Effector memory CD8-positive, alpha-beta T cell (primary cell): ENCODE results near the gene CAMK1D.

Source experiments
- ATAC-seq: fragments of 150-1000 bp; cut with Tn5 transposase; replicated peaks from 2 replicates; pipeline ENCODE4 v1.10.0; 2021; ENCODE audit warnings: mild to moderate bottlenecking, moderate library complexity
- DNase-seq, 3 experiments: peaks; one replicate each; pipeline ENCODE4 v3.0.0; 2021
- H3K27ac Mint-ChIP-seq, 2 donors: one replicate each; pipeline ENCODE4 v1.8.0; 2022; ENCODE audit warnings: mild to moderate bottlenecking in 2 of 2, mixed read lengths in 2 of 2, moderate library complexity in 2 of 2
- H3K27me3 Mint-ChIP-seq, 2 donors: one replicate each; pipeline ENCODE4 v1.8.0; 2022; ENCODE audit warnings: mixed read lengths in 2 of 2
- H3K36me3 Mint-ChIP-seq: one replicate; pipeline ENCODE4 v1.8.0; 2022; ENCODE audit warnings: mild to moderate bottlenecking, moderate library complexity, mixed read lengths; ENCODE audit not compliant: insufficient read depth
- H3K4me1 Mint-ChIP-seq, 2 donors: one replicate each; pipeline ENCODE4 v1.8.0; 2022; ENCODE audit warnings: low read depth in 2 of 2, mixed read lengths in 2 of 2
- H3K4me3 Mint-ChIP-seq, 2 donors: one replicate each; pipeline ENCODE4 v1.8.0; 2022; ENCODE audit warnings: mild to moderate bottlenecking in 2 of 2, mixed read lengths in 2 of 2, moderate library complexity in 2 of 2
- H3K9me3 Mint-ChIP-seq, 2 donors: one replicate each; pipeline ENCODE4 v1.8.0; 2022; ENCODE audit warnings: mixed read lengths in 2 of 2

The CAMK1D gene

DNA sequence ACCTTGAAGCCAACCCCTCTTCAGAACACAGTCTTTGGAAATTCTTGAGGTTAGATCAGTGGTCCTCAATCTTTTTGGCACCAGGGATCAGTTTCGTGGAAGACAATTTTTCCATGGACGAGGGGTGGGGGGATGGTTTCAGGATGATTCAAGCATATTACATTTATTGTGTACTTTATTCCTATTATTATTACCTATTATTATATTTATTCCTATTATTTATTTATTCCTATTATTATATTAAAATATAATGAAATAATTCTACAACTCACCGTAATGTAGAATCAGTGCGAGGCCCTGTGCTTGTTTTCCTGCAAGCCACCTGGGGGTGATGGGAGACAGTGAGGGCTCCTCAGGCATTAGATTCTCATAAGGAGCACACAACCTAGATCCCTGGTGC lies 17.9 kb downstream of the CAMK1D start:
- Mint-ChIP-seq H3K9me3 (no peaks in the 10 kb centered on the region), H3K4me3 (no peak overlapping the region), H3K27ac (peak overlapping the region; percentile 49 to 94), H3K4me1 (peaks cover 13 to 14% of the 10 kb centered on the region in 2 donors), H3K27me3 (no peaks in the 10 kb centered on the region), H3K36me3 (peaks cover 34% of the 10 kb centered on the region)
- DNase-seq (no peak), ATAC-seq (no peak)

DNA sequence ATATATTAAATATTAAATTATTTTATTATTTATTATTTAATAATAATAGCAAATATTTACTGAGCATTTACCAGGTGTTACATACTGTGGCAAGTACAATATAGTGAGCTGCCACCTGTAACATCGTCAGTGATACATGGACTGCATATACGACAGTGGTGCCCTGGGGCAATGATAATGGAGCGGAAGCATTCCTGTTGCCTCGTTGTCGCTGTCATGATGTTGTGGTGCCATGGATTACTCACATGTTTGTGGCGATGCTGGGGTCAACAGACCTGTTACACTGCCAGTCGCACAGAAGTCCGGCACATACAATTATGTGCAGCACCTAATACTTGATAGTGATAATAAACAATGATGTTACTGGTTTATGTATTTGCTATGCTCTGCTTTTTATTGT lies 20.6 kb downstream of the CAMK1D start:
- no peak for ATAC-seq
- DNase-seq, result no peak
- peaks cover 13 to 15% of the 10 kb centered on the region in 2 donors for H3K4me1 Mint-ChIP-seq
- no peaks in the 10 kb centered on the region for H3K9me3 Mint-ChIP-seq
- H3K4me3 Mint-ChIP-seq, result no peak overlapping the region
- H3K27ac Mint-ChIP-seq, result no peak overlapping the region
- H3K27me3 Mint-ChIP-seq, result no peaks in the 10 kb centered on the region
- H3K36me3 Mint-ChIP-seq, result peaks cover 36% of the 10 kb centered on the region

DNA sequence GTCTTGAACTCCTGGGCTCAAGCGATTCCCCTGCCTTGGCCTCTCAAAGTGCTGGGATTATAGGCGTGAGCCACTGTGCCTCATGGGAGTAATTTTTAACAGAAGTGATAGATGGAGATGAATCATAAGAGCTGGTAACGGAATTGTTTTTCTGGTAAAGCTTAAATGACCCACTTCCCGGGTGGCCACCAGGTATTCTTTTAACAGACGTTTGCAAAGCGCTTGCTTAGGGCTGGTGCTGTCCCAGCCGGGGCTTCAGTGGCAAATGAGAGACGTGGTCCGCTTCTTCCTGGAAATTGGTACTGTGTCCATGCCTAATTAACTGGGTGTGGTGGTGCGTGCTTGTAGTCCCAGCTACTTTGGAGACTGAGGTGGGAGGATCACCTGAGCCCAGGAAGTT lies 23.5 kb downstream of the CAMK1D start:
- peaks cover 26% of the 10 kb centered on the region for H3K36me3 Mint-ChIP-seq
- H3K4me1 Mint-ChIP-seq, result peaks cover 4 to 11% of the 10 kb centered on the region in 2 donors
- no peak overlapping the region for H3K4me3 Mint-ChIP-seq
- ATAC-seq, result no peak
- H3K9me3 Mint-ChIP-seq, result no peaks in the 10 kb centered on the region
- no peak for DNase-seq
- H3K27me3 Mint-ChIP-seq, result no peaks in the 10 kb centered on the region
- H3K27ac Mint-ChIP-seq, result no peak overlapping the region

DNA sequence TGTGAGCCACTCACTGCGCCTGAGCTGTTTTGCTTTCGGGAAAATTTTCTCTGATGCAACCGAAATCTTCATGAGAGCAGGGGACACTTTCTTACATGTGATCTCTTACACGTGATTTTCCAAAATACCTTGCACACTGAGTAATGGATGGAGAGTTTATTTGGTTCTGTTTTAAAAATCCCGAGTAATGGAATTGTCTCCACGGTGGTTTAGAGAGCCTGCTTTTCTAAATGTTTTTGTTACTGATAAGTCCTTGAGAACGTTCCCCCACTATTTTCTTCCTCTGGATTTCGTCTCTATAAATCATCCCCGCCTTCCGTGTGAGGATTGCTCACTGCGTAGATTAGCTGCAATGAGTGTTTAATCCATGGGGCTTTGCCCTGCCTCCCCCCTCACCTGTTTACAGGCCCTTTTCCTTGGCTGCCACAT lies 25.7 kb downstream of the CAMK1D start:
- no peaks in the 10 kb centered on the region for H3K27me3 Mint-ChIP-seq
- no peak for ATAC-seq
- no peak for DNase-seq
- H3K4me1 Mint-ChIP-seq, result peaks cover 4 to 11% of the 10 kb centered on the region in 2 donors
- H3K4me3 Mint-ChIP-seq, result no peak overlapping the region
- H3K27ac Mint-ChIP-seq, result peak overlapping the region in 1 of 2 donors; percentile 21
- no peaks in the 10 kb centered on the region for H3K9me3 Mint-ChIP-seq
- peaks cover 33% of the 10 kb centered on the region for H3K36me3 Mint-ChIP-seq

DNA sequence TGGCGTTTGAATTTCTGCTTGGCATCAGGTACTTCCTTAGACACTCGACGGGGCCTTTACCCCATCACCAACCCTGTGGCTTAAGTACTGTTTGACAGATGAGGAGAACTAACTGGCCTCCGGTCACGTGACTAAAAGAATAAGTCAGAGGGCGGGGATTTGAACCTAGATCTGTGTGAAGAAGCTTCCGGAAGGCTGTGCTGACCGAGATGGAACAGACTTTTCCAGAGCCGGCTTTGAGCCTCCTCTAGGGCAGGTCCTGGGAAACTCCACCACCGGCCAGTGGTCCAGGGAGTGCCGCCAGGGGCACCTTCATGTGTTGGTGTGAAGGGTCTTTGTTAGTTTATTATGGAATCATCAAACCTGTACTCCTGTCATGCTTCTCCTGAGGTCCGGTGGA lies 26.9 kb downstream of the CAMK1D start:
- Mint-ChIP-seq H3K9me3 (no peaks in the 10 kb centered on the region), H3K4me1 (peaks cover 4 to 15% of the 10 kb centered on the region in 2 donors), H3K27ac (no peak overlapping the region), H3K36me3 (peaks cover 24% of the 10 kb centered on the region), H3K4me3 (no peak overlapping the region), H3K27me3 (no peaks in the 10 kb centered on the region)
- DNase-seq (no peak), ATAC-seq (no peak)

- no peaks in the 10 kb centered on the region for H3K27me3 Mint-ChIP-seq
- DNase-seq, result no peak
These were observed 28.4 kb downstream of the CAMK1D start for GRCh38 chr10:12377658-12378290.

GRCh38 chr10:12380999-12381398 lies 31.7 kb downstream of the CAMK1D start:
- no peak overlapping the region for H3K4me3 Mint-ChIP-seq
- no peak overlapping the region for H3K27ac Mint-ChIP-seq
- ATAC-seq (no peak), DNase-seq (no peak)
- peaks cover 15% of the 10 kb centered on the region for H3K36me3 Mint-ChIP-seq
- H3K9me3 Mint-ChIP-seq, result no peaks in the 10 kb centered on the region
- no peaks in the 10 kb centered on the region for H3K27me3 Mint-ChIP-seq
- H3K4me1 Mint-ChIP-seq, result peaks cover 2 to 19% of the 10 kb centered on the region in 2 donors

More at GRCh38 chr10:12377658-12378290, 28.4 kb downstream of the CAMK1D start:
- Mint-ChIP-seq H3K36me3 (peaks cover 22% of the 10 kb centered on the region), H3K27ac (peak overlapping the region in 1 of 2 donors; percentile 49), H3K4me1 (peaks cover 4 to 20% of the 10 kb centered on the region in 2 donors), H3K4me3 (no peak overlapping the region), H3K9me3 (no peaks in the 10 kb centered on the region)
- ATAC-seq, result no peak

- no peak overlapping the region for H3K27ac Mint-ChIP-seq
- no peaks in the 10 kb centered on the region for H3K27me3 Mint-ChIP-seq
- DNase-seq (no peak), ATAC-seq (no peak)
- H3K9me3 Mint-ChIP-seq, result no peaks in the 10 kb centered on the region
- peaks cover 2 to 19% of the 10 kb centered on the region in 2 donors for H3K4me1 Mint-ChIP-seq
- H3K4me3 Mint-ChIP-seq, result no peak overlapping the region
- peaks cover 15% of the 10 kb centered on the region for H3K36me3 Mint-ChIP-seq
These were observed 32.3 kb downstream of the CAMK1D start for GRCh38 chr10:12381536-12382156.

DNA sequence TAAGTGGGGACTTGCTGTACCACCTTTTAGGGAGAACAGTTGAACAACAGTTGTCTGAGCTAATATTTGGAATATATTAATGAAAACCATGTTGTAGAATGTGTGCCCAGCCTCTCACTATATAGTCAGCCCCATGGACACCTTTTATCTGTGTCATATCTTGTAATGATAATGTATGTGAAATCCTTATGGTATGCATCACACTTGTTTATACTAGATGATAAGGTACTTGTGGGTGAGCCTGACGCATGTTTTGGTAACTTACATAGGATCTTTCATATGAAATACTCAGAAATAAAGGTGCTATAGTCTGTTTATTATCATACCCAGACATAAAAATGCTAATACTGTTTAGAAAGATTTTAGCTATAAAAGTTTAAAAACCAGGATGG lies 32.8 kb downstream of the CAMK1D start:
- Mint-ChIP-seq H3K27ac (no peak overlapping the region), H3K4me3 (no peak overlapping the region), H3K36me3 (peaks cover 15% of the 10 kb centered on the region), H3K4me1 (peaks cover 2 to 17% of the 10 kb centered on the region in 2 donors), H3K9me3 (no peaks in the 10 kb centered on the region), H3K27me3 (no peaks in the 10 kb centered on the region)
- ATAC-seq (no peak), DNase-seq (no peak)

DNA sequence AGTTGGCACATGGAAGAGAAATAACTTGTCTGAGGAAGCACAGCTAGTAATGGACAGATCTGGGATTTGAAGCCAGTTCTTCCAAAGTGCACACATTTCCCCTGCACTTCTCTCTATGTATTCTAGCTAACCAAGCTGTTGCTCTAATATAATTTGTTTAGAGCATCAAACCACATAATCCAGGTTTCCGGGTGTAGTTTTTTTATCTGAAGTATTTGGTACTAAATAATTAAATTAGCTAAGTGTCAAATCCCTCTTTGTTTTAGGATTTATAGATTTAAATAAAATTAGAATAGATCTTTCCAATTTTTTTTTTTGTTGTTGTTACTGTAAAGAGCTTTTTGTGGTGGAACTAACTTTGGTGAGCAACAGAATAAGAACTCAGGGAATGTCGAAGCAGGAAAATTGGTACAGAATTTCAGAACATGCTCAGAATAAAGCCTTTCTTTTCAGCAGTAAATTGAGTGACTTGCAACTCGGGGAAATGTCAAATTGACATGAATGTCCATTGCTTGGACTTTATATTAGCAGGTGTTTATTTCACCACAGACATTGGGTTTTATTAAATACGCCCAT lies 33.7 kb downstream of the CAMK1D start:
- Mint-ChIP-seq H3K9me3 (no peaks in the 10 kb centered on the region), H3K4me3 (no peak overlapping the region), H3K36me3 (peaks cover 15% of the 10 kb centered on the region), H3K27ac (no peak overlapping the region), H3K27me3 (no peaks in the 10 kb centered on the region), H3K4me1 (peaks cover 2 to 13% of the 10 kb centered on the region in 2 donors)
- no peak for ATAC-seq
- DNase-seq, result no peak

DNA sequence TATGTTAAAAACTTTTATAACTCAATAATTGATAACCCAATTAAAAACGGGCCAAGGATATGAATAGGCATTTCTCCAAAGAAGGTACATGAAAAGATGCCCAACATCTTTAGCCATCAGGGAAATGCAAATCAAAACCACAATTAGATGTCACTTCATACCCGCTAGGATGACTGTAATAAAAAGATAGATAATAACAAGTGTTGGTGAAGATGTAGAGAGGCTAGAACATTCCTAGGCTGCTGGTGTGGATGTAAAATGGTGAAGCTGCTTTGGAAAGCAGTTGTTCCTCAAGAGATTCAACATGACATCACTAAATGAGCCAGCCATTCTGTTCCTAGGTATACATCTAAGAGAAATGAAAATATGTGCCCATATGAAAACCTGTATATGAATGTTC lies 35.6 kb downstream of the CAMK1D start:
- peaks cover 10% of the 10 kb centered on the region for H3K36me3 Mint-ChIP-seq

DNA sequence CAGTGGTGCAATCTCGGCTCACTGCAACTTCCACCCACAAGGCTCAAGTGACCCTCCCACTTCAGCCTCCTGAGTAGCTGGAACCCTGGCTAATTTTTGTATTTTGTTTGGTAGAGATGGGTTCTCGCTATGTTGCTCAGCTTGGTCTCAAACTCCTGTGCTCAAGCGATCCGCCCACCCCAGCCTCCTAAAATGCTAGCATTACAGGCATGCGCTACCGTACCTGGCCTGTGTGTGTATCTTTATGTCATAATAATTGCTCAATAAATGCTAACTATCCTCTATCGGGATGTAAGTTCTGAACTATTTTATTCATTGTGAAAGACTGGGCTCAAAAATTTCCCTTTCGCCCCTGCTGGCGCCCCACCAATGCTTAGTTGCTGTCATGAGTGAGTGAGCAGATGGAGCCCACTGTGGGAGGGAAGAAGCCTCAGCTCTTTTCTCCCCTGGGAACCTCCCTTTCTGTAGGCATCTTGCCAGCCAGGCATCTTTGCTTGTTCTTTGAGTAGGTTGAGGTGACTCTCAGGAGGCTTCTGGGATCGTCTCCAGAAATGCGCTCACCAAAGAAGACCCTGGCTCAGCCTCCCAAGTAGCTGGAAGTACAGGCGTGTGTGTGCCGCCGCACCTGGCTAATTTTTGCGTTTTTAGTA lies 38.3 kb downstream of the CAMK1D start:
- Mint-ChIP-seq H3K4me1 (peaks cover 17 to 19% of the 10 kb centered on the region in 2 donors), H3K27ac (no peak overlapping the region), H3K27me3 (no peaks in the 10 kb centered on the region), H3K36me3 (peaks cover 11% of the 10 kb centered on the region), H3K9me3 (no peaks in the 10 kb centered on the region), H3K4me3 (no peak overlapping the region)
- DNase-seq (no peak), ATAC-seq (no peak)

More for the DNA sequence above, 35.6 kb downstream of the CAMK1D start:
- H3K4me1 Mint-ChIP-seq, result peaks cover 9 to 23% of the 10 kb centered on the region in 2 donors
- ATAC-seq (no peak), DNase-seq (no peak)
- peak overlapping the region in 1 of 2 donors; percentile 22 for H3K27ac Mint-ChIP-seq
- H3K27me3 Mint-ChIP-seq, result no peaks in the 10 kb centered on the region
- no peak overlapping the region for H3K4me3 Mint-ChIP-seq
- H3K9me3 Mint-ChIP-seq, result no peaks in the 10 kb centered on the region

DNA sequence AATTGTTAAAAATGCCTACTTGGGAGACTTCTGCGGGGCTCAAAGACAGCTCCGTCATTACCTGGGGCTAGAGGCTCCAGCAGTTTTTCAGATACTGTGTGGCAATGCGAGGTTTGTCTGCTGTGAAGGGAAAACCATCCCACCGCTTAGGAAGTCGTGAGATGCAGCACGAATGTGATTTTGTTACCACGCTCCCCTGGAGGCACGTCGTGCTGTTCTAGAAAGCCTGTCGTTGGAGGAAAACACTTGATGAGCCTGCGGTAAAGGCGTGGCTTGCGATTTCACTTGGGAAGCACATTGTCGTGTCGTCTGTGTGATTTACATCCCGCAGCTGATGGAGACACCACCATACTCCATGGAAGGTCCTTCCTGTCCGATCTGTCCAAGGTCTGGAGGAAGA lies 39.3 kb downstream of the CAMK1D start:
- H3K4me3 Mint-ChIP-seq, result no peak overlapping the region
- H3K27me3 Mint-ChIP-seq, result no peaks in the 10 kb centered on the region
- no peak for DNase-seq
- H3K36me3 Mint-ChIP-seq, result peaks cover 8% of the 10 kb centered on the region
- H3K9me3 Mint-ChIP-seq, result no peaks in the 10 kb centered on the region
- no peak for ATAC-seq
- H3K27ac Mint-ChIP-seq, result peak overlapping the region; percentile 16 to 41
- peaks cover 16 to 24% of the 10 kb centered on the region in 2 donors for H3K4me1 Mint-ChIP-seq
